NCI-H187 (cell line): Measurements from ENCODE around the gene RXRA.
"Not testable (repeated sequence)": the region's sequence is repeated elsewhere in the genome, so short reads cannot be mapped to it uniquely, and the experiment has no call there.

ENCODE experiments used
- DNase-seq, 2 experiments: peaks; one replicate each; lab custom pipeline; 2025; lab: John Stamatoyannopoulos, UW

Gene RXRA

DNA sequence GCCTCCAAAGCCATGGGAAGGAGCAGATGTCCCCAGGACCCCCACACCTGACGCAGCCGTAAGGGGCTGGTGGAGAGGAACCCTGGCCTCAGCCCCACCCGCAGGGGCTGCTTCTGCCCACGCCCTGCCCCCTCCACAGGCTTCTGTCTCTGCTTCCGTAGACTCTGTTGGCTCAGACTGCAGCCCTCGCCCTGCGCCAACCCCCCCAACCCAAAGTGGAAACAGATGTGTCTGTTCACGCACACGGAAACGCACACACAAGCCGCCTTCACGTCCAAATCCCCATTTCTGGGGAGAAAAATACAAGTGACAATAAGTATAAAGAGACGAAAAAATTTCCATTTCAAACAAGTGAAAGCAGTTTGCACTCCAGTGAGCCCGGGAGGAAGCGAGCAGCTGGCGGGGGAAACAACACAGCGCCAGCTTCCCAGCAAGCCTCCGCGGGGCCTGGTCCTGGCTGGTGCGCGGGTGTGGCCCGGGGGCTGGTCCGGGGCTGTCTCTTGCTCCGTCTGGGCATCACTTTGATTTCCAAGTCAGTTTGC, 32.6 kb upstream of the RXRA start:
- no peak for DNase-seq

DNA sequence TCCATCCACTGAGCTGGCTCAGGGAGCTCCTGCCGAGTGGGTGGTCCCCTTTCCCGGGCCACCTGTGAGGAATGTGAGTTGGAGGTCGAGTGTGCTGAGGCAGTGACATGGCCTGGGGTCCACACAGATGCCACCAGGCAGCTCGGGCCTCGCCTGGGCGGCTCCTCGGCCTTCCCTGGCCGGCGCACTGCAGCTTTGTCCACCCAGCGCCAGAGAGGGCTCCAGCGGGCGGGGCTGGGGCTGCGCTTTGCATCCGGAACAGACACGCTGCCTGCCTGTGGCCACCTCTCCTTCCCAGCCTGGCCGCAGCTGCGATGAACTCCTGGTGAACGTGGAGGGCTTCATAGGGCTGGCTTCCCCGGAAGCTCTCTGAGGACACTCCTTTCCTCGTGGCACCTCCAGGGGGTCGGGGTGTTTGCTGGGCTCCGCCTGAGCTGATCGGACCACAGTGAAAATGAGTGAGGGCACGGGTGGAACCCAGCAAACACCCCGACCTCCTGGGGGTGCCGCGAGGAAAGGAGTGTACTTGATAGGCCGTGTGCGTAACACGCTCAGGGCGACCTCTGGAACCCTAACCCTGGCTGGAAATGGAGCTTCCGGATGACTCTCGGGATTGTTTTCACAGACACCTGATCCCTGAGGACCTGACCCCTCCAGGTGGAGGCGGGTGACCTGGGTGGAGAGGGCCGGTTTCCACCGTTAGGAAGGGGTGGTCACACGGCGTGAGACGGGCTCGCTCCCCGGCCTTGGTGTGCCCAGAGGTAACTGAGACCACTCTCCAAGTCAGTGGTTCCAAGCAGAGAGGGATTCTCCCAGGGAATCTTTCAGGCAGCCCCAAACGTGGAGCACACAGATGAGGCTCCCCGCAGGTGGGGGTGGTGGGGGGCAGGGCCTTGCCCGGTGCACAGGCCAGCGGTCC, 31.8 kb upstream of the RXRA start:
- DNase-seq, result no peak

- DNase-seq, result no peak
These were observed 31.0 kb upstream of the RXRA start for GRCh38 chr9:134295101-134295745.

DNA sequence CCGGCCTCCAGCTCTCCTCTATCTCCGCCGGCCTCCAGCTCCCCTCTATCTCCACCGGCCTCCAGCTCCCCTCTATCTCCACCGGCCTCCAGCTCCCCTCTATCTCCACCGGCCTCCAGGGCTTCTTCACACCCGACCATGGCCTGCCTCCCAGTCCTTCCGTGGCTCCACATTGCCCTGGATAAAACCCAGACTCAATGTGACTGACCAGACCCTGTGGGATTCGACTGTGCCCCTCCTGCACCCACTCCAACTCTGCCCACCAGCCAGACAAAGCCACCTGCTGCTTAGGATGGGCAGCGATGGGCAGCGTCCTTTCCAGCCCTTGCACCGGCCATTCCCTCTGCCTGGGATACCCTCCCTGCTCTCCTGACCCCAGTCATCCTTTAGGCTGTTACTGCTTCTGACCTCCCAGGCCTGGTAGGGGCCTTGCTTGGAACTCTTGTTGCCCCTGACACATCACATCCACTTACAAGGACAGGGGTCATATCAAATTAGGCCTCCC, 30.5 kb upstream of the RXRA start:
- no peak for DNase-seq

DNA sequence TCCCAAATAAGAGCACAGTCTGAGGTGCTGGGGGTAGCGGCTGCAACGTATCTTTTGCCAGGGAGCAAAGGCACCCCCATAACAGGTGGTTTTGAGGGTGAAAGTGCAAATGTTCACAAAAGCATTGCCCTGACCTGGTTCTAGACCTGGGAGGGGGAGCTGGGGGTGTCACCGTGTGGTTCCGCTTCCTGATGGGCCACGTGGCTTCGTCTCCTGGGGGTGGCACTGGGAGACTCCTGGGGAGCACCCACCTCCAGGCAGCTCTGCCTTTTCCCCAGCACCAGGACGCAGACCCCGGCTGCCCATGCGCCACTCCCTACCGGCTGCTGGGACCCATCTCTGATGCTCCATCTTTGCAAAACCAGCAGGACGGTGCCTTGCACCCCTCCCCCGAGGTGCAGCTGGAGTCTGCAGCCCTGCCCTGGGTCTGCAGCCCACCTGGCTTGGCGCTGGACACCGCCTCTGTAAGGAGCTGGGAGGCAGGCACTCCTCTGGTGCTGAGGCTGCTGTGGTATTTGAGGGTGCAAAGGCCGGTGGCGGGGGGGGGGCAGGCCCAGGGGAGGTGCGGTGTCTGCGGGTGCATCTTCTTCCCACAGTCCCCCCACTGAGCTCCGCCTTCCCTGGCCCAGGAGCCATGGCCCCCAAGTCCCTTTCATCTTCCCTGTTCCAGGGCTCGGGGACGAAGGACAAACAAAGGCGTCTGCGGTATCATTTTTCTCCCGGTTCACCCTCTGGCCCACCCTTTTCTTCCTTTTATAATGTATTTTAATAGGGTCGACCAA, 29.8 kb upstream of the RXRA start:
- DNase-seq, result no peak

DNA sequence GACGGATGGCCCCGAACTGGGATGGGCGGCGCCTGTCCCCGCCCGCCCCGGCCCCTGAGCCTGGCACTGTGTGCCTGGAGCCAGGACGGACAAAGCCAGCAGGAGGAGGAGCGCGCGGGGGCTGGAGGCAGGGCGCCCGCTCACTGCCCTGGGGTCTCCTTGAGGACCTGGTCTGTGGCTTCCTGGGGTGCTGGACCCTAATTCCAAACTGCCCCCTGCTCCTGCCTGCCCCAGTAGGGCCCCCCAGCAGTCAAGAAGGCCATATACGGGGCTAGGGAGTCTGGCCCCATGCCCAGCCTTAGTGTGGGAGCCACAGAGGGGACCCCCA, 29.2 kb upstream of the RXRA start:
- no peak for DNase-seq

GRCh38 chr9:134297576-134297975, 28.7 kb upstream of the RXRA start:
- DNase-seq, result no peak

DNA sequence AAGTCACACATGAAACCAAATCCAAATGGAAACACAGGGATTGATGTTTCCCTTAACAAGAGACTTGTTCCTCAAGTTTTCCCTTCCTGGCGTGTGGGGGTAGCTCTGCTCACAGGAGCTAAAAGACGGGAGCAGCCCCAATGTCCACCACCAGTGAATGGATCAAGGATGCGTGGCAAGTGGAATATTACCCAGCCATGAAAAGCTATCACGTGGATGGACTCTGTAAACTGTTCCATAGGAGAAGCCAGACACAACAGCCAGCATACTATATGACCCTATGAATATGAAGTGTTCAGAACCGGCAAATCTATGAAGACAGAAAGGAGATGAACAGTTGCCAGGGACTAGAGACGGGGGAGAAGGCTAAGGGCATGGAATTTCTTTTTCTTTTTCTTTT, 28.3 kb upstream of the RXRA start:
- DNase-seq, result no peak

GRCh38 chr9:134299068-134299467, 27.2 kb upstream of the RXRA start:
- DNase-seq, result no peak

DNA sequence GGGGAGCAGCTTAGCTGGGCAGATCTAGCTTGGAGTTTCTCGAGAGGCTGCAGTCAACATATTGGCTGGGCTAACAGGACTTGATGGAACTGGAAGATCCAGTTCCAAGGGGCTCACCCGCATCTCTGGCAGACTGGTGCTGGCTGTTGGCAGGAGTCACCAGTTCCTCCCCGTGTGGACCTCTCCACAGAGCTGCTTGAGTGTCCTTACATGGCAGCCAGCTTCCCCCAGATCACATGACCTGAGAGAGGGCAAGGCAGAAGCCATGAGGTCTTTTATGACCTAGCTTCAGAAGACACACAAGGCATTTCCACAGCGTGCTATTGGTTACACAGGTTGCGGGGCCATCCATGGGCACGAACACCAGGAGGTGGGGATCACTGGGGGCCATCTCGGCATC, 26.4 kb upstream of the RXRA start:
- DNase-seq, result no peak

DNA sequence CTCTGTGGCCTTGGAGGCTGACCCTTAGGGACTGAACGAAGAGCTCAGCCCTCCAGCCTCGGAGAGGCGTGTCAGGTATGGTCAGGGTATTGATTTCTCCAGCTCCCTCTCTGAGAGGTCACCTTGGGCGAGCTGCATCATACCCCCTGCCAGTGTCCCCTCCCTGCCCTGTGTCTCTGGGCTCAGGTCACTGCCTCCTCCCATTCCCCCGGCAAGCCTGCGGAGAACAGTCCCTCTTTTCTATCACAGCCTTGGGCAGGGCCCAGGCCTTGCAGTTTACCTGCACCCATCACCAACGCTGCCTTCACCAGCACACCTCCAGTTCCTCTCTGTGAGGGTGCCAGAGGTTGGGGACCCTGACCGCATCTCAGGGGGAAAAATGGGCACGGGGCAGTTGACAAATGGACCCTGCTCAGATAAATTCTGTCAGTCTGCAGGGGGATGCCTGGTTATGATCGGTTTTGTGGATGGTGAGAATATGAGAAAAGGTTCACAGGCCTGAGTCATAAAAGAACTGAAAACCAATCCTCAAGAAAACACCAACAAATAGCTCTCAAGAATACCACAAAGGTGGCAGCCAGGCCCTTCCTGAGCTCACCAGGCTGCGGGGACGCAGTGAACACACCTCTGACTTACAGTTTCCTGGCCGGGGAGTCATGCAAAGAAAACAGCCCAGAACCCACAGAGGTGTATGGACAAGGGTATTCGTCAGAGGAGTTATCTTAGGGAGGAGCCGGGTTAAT, 24.7 kb upstream of the RXRA start:
- DNase-seq, result no peak

DNA sequence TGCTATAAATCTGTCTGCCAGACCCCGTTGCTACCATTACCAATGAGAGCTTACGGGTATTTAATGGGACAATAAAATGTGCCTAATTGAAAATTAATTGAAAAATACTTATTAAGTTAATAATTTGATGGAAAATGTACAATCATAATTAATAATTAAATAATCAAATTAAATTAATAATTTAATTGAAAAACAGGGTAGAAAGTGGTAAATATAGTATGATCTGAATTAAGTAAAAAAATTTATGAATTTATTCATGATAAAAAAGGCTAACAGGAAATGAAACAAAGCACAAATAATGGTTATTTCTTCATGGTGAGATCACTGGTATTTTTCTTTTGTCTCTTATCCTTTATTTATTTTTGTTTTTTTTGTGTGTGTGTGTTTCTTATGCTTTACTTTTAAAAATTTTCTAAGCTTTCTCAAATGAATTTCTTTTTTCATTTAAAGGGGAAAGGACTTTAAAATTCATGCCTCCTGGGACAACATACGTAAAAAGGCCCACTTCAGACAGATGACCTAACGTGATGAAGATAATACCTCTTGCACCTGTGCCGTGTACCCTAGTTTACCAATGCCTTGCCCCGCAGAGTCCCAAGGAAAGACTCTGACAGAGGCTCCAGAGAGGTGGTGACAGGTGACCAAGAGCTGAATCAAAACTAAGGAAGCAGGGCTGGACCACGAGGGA, 24.0 kb upstream of the RXRA start:
- no peak for DNase-seq

DNA sequence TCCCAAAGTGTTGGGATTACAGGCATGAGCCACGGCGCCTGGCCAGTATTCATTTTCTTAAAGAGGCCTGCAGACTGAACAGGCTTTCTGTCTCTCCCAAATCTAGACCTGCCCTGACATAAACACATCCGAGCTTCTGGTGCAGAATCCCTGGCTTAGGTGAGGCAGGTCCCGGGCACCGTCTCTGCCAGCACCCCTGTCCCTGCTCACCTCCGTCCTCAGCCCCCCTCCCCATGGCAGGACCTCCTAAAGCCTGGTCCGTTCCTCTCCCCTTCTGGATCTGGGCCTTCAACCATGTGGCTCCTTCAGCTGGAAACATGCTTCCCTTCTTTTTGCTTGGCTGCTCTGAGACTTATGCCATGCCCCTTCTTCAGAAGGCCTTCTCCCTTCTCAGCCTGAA, 22.7 kb upstream of the RXRA start:
- no peak for DNase-seq

DNA sequence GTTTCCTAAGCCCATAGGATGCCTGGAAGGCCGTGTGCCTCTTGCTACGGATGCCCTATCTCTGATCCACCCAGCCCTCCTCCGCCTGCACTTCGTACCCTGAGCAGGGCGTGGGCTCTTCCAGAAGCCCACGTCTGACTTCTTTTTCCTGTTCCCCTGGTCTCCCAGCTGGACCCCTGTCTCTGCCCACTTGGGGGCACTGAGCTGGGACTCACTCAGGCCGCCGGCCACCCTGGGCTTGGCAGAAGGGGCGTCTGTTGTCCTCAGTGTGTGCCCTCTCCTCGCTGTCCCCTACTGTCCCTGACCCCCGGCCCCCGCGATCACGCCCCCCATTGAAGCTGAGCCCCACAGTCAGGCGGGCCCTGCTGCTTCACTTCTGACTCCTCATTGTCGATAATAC, 22.0 kb upstream of the RXRA start:
- DNase-seq, result no peak

DNA sequence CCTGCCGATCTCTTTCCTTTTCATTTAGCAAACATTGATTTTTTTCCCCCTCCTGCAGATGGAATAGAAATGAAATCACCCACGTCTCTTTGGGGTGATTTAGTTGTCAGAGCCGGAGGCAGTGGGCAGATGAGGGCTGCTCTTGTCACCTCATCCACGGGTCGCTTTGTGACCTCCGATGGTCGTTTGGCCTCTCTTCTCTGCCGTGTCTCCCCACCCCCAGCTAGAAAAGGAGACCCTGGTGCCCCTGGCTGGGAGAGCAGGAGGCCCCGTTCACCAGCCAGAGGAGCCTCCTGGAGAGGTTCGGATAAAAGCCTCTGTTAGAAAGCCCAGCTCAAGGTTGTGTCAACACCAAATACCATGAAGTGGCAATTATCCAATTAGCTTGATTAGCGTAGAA, 21.6 kb upstream of the RXRA start:
- DNase-seq, result no peak

- DNase-seq, result no peak
These were observed 20.7 kb upstream of the RXRA start for GRCh38 chr9:134305533-134305932.

GRCh38 chr9:134306042-134306441, 20.2 kb upstream of the RXRA start:
- DNase-seq, result not testable (repeated sequence)

- DNase-seq, result no peak
These were observed 19.3 kb upstream of the RXRA start for GRCh38 chr9:134306636-134307600.

DNA sequence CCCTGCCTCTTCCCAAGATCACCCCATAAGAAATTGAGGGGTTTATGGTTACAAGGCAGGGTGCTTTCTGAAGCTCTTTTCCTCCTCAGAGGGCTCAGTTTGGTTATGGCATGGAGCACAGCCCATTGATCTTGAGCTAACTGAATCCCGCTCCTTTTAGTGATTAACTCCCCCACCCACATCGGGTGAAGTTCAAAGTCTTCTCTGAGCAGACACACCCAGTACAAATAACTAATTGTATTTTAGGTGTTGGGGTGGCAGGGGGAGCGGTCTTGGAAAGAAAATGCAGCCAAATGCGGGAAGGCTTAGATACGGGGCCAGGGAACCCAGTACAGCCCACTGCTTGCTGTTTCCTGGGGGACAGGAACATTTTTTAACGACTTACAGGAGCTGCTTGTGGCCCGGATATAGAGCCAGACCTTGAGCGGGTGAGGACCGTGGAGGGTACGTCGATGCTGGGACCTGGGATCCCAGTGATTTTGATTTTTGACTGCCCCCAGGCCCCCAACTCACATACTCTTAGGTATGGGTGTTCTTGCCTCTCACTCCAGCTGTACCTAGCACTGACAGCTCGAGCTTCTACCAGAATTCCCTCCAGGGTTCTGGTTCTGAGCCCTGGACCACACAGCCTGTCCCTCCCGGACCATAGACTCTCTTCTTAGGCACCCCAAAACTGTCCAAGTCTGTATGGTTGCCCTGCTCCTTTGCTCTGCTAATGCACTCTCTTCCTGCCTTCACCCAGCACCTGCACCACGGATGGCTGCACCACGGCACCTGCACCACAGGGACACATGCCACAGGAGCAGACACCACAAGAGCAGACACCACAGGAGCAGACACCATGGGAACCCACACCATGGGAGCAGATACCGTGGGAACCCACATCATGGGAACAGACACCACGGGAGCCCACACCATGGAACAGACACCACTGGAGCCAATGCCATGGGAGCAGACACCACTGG, 18.3 kb upstream of the RXRA start:
- DNase-seq, result no peak
